NCI-H82 treated with DMSO at 0.1 percent for 48 hours (cell line): Measurements from ENCODE around the gene ATG4C.

Experiments
- DNase-seq: peaks from one replicate; lab custom pipeline; 2025; ENCODE audit not compliant: unreplicated experiment; lab: John Stamatoyannopoulos, UW

ATG4C gene

DNA sequence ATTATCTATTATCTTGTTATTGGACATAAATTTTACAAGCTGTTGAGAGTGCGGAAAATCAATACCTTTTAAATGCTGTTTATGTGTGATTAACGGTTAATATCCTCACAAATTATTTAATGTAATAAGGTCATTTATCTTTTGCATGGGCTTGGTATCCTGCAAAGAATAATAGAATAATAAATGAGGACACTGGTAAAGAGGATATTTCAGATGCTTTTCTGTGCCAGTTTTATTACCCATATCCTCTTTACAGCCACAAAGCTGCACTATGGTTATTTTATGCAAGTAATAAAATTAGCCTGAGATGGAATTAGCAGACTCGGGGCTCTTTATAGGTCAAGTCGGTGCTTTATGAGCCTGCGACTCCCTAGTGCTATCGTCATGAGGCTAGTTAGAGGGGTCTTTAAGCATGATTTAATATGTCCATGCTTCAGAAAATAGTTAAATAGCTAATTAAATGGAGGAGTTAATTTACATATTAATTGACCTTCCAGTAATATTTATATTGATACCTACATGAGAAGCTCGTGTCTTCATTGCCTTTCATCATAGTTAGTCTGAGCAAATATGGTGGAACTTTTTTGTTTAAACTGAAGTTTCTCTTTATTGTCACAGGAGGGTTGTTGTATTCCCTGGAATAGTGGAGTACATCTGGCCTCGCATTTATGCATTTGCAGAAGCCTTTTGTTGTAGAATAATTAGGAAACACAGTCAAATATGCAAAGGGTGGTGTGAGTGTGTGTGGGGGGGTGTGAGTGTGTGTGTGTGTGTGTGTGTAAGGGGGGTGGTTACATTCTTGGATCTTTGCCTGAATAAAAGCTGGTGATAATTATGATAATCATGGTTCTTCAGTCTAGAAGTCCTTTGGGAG lies 120.3 kb downstream of the ATG4C start:
- no peak for DNase-seq

DNA sequence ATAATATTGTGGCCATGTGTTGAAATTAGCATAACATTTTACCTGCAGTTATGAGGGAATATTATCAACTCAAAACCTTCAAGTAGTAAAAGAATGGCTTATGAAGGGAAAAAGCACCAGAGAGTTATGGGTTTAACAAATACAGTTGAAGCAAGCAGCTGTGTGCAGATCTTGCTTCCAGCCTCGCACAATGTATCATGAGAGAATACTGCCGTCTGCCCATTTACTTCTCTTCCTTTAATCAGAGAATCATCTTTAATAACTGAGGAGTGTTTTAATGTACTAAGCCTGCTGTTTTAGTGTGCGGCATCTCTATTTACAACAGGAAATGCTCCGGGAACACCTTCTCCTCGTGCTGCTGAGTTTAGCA lies 120.9 kb downstream of the ATG4C start:
- DNase-seq: no peak

DNA sequence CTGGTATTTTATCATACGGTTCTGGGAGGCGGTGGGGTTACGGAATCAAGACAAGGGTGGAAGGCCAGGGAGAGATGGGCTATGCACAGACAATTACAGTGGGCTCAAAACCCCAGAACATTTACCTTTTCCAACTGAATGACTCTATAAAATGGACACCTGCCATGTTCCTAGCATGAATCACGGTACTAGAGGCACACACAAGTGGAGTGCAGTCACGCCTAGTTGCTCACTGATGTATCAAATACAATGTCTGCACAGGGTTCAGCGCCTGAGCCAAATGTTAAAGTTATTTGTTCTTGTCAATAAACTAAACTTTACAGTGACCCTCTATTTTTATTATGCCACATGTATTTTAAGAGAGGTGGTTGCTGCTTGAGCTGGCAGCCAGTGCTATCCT lies 121.4 kb downstream of the ATG4C start:
- no peak for DNase-seq

DNA sequence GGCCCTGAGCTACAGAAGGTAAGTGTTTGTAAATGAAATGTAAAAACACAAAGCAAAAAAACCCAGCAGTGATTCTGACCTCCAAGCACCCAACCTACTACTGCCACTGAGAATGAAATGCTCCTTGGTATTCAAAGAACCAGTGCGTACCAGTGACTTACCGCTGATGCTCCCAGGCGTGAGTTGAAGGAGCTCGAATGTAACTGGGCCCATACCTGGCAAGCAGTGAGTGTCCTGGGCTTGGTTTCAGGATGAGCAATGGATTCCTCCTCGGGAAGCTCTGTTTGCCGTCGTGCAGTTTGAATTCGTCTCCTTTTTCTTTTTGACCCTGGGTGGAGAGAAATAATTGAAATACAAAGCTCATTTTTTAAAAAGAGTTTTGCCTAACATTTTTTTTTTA lies 121.9 kb downstream of the ATG4C start:
- no peak for DNase-seq

DNA sequence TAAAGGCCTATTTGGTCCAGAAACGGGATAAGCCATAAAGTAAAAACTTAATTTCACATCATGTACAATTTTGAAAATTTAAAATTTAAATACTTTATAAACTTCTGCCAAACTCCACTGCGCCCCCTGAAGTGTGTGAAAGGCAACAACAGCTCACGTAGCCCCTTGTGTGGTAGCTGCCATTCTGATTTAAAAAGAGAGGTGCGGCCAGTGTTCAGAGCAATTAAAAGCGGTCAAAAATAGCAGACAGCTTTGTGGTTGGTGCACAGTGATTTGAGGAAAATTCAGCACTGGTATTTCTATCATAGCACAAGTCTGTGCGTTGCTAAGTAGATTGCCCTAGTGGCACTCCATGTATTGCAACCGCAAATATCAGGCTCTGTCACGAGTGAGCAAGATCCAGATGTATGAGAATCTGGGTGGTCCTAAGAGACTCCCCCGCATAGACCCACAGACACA lies 122.5 kb downstream of the ATG4C start:
- no peak for DNase-seq

DNA sequence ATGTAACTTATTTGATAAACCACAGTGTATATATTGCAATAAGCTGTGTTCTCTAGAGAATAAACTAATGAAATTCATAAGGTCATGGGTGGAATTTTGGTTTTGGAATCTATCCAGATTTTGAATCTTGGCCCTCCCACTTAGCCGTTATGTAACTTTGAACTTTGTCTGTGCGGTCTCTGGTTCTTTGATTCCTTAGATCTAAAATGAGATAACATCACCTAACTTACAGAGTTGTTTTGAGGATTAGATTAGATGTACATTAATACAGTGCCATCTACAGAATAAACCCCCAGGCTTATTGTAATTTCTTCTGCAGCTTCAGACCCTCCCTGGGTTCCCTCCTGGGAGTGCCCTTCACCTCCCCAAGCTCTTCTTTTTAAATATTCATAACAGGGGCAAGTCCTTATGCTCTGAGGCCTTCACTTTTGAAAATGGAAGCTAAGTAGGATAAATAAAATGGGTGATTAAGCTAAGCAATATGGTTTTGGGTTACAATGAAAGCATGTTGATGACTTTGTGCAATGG lies 124.3 kb downstream of the ATG4C start:
- no peak for DNase-seq

DNA sequence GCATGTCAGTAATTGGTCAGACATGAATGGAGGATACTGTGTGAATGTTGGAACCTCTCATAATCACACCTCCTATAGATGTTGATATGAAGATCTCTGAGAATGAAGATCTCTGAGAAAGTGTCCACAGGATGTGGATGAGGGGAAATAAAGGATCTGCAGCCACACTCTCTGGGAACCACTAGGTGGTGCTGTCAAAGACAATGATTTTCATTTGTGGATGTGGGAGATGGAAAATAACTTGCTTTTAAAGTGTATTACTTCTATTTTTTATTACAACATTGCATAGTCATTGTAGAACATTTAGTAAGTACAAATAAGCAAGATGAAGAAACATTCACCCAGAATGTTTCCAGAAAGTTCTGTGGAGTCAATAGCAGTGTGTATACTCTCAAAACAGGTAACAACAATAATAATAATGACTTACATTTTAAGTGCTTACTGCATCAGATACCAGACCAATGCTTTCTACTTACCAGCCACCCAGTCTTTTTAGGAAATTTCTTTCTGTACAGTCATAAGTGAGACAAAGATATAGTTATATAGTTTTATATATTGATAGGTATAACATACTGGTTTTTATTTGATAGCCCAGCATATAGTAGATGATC lies 128.2 kb downstream of the ATG4C start:
- no peak for DNase-seq
